Suprapubic skin (tissue), 4 donors: ENCODE results near the gene TCTN2. TPM values are rescaled to one million over a fixed set of nuclear protein-coding genes. Genes with fewer than 3 reads are reported as not detected.

Experiments used
- DNase-seq, 2 donors: peaks; one replicate each; pipeline ENCODE4 v3.0.0-alpha.2; 2019; ENCODE audit warnings: low spot score in 2 of 2
- H3K27ac ChIP-seq: fragments of 200-600 bp; sonication (generic); one replicate; pipeline ENCODE4 v1.5.1; 2019
- H3K27me3 ChIP-seq: fragments of 200-600 bp; sonication (generic); one replicate; pipeline ENCODE4 v1.5.1; 2019
- H3K36me3 ChIP-seq: fragments of 200-600 bp; sonication (generic); one replicate; pipeline ENCODE4 v1.5.1; 2019
- H3K4me1 ChIP-seq: fragments of 200-600 bp; sonication (generic); one replicate; pipeline ENCODE4 v1.5.1; 2019
- H3K4me3 ChIP-seq: fragments of 200-600 bp; sonication (generic); one replicate; pipeline ENCODE4 v1.5.1; 2019; ENCODE audit warnings: mild to moderate bottlenecking
- H3K9me3 ChIP-seq: fragments of 200-600 bp; sonication (generic); one replicate; pipeline ENCODE4 v1.5.1; 2019
- EP300 ChIP-seq: sonication (generic); formaldehyde crosslinking; IDR thresholded peaks from one replicate; pipeline ENCODE4 v1.6.1; 2017; ENCODE audit warnings: antibody characterized with exemption
- POLR2A ChIP-seq, 2 donors: fragments of 450-650 bp; IDR thresholded peaks; one replicate each; pipeline ENCODE4 v1.6.1; 2017; ENCODE audit warnings: antibody characterized with exemption in 2 of 2, mild to moderate bottlenecking in 2 of 2, moderate library complexity in 2 of 2
- POLR2AphosphoS5 ChIP-seq, 3 donors: sonication (generic); formaldehyde crosslinking; IDR thresholded peaks; one replicate each; pipeline ENCODE4 v1.6.1; 2017; ENCODE audit warnings: antibody characterized with exemption in 3 of 3
- WGBS: methylation state at CpG from one replicate; pipeline ENCODE4 v1.1.5; 2018; 5-methylcytosine and 5-hydroxymethylcytosine counted together
- total RNA-seq, 4 donors: library from RNA; depleted of rRNA; stranded (reverse); fragments of >200 nt; gene quantifications; one replicate each; pipeline ENCODE4 v1.1.0, GENCODE V29; 2016
- TF ChIP-seq, protein P1 (sequence below), 2 donors: fragments of 200-600 bp in 1 of 2; fragments of 450-650 bp in 1 of 2; sonication (generic) in 1 of 2; IDR thresholded peaks; one replicate each; pipeline ENCODE4 v1.5.1; 2016 to 2019; ENCODE audit warnings: antibody characterized with exemption in 2 of 2, mild to moderate bottlenecking in 1 of 2, moderate library complexity in 1 of 2

Gene TCTN2
- total RNA-seq, 4 donors from 2014 or later = 10.2 to 31.9 (median 16.0) TPM

DNA sequence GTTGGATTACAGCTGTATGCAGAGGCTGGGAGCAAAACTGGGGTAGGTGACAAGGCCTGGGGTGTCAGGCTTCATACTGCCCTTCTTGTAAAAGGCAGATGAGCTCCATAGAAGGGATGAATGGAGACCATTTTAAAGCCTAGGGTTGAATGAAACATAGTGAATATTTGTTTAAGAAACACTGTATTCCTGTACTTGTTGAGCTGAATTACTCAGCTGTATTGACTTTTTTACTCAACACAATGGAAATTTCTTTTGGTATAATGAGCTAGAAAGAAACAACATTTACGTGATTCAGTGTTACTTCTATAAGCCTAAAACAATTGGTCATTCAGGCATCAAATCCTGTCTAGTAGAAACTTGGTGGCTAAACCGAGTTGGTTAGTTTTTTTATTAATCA lies 55.3 kb downstream of the TCTN2 start:
- Histone ChIP-seq H3K9me3 (no peaks in the 10 kb centered on the region), H3K27ac (no peak overlapping the region), H3K4me1 (no peaks in the 10 kb centered on the region), H3K4me3 (no peak overlapping the region), H3K36me3 (peaks cover 87% of the 10 kb centered on the region), H3K27me3 (no peaks in the 10 kb centered on the region)
- TF ChIP-seq POLR2A (IDR thresholded peaks at IDR 0.05) = no peak
- TF ChIP-seq POLR2AphosphoS5 (IDR thresholded peaks at IDR 0.05) = no peak
- TF ChIP-seq EP300 = no peak
- TF ChIP-seq, protein P1, sequence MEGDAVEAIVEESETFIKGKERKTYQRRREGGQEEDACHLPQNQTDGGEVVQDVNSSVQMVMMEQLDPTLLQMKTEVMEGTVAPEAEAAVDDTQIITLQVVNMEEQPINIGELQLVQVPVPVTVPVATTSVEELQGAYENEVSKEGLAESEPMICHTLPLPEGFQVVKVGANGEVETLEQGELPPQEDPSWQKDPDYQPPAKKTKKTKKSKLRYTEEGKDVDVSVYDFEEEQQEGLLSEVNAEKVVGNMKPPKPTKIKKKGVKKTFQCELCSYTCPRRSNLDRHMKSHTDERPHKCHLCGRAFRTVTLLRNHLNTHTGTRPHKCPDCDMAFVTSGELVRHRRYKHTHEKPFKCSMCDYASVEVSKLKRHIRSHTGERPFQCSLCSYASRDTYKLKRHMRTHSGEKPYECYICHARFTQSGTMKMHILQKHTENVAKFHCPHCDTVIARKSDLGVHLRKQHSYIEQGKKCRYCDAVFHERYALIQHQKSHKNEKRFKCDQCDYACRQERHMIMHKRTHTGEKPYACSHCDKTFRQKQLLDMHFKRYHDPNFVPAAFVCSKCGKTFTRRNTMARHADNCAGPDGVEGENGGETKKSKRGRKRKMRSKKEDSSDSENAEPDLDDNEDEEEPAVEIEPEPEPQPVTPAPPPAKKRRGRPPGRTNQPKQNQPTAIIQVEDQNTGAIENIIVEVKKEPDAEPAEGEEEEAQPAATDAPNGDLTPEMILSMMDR (IDR thresholded peaks at IDR 0.05) = no peak
- WGBS = 80% methylated on average over 2 of the region's 2 CpGs
- no peak for DNase-seq

DNA sequence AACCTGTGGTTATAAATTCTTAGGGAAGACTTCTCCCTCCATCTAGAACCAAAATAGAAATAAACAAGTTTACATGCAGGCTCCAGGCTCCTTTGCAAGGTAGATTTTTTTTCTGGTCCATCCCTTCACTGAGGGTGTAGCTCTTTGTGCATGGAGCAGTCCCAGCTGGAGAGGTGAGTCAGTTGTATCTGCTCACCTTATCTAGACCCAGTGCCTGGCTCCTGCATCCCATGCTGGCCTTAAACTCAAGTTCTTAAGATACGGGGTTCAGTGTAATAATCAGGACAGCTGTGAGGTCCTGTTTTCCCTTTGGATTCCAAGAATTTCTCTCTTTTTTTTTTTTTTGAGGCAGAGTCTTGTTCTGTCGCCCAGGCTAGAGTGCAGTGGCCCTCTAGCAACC lies 56.0 kb downstream of the TCTN2 start:
- no peaks in the 10 kb centered on the region for H3K27me3 ChIP-seq
- peaks cover 85% of the 10 kb centered on the region for H3K36me3 ChIP-seq
- 86% methylated on average over 2 of the region's 2 CpGs for WGBS
- DNase-seq = no peak
- TF ChIP-seq, protein P1 (IDR thresholded peaks at IDR 0.05) = no peak
- TF ChIP-seq POLR2AphosphoS5 (IDR thresholded peaks at IDR 0.05) (no peak), EP300 (no peak), POLR2A (IDR thresholded peaks at IDR 0.05) (no peak)
- H3K4me3 ChIP-seq = no peak overlapping the region
- no peak overlapping the region for H3K27ac ChIP-seq
- H3K9me3 ChIP-seq = no peaks in the 10 kb centered on the region
- H3K4me1 ChIP-seq = no peaks in the 10 kb centered on the region

DNA sequence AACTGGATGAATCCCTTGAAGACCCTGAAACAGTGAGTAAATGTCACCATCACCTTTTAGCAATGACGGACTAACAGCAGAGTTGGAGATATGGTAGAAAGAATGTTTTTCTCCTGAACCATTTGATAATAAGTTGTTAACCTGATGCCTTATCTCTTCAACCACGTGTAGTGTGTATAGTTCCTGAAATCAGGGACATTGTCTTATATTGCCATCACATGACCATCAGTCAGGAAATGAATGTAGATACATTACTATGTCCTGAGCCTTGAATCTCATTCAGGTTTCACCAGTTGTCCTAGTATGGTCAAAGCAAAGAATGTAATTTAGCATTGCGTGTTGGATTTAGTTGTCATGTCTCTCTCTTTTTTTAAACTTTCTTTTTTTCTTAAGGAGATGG lies 57.0 kb downstream of the TCTN2 start:
- 86% methylated on average over 3 of the region's 3 CpGs for WGBS
- peaks cover 85% of the 10 kb centered on the region for H3K36me3 ChIP-seq
- TF ChIP-seq POLR2A (IDR thresholded peaks at IDR 0.05) = no peak
- no peak for TF ChIP-seq EP300
- TF ChIP-seq, protein P1 (IDR thresholded peaks at IDR 0.05) = no peak
- TF ChIP-seq POLR2AphosphoS5 (IDR thresholded peaks at IDR 0.05) = no peak
- no peaks in the 10 kb centered on the region for H3K4me1 ChIP-seq
- H3K4me3 ChIP-seq = no peak overlapping the region
- DNase-seq = no peak
- no peaks in the 10 kb centered on the region for H3K27me3 ChIP-seq
- H3K27ac ChIP-seq = no peak overlapping the region
- no peaks in the 10 kb centered on the region for H3K9me3 ChIP-seq

DNA sequence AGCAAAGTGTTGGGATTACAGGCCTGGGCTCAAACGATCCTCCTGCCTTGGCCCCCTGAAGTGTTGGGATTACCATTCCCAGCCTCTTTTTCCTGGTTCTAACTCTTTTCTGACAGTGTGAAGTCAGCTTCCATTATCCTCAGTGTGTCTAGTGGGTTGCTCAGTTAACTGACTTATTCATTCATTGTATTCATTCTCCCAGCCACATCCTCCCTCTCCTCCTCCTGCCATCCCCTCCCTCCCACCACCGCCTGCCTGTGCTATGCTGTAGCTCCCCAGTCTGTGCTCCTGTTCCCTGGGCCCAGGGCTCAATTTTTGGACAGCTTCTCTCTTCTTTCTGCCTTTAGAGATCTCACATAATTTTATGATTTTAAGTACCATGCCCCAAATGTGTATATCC lies 60.7 kb downstream of the TCTN2 start:
- 97% methylated on average over 2 of the region's 2 CpGs for WGBS
- Histone ChIP-seq H3K9me3 (no peaks in the 10 kb centered on the region), H3K4me1 (no peaks in the 10 kb centered on the region), H3K27ac (no peak overlapping the region), H3K36me3 (peaks cover 87% of the 10 kb centered on the region), H3K4me3 (no peak overlapping the region), H3K27me3 (no peaks in the 10 kb centered on the region)
- TF ChIP-seq, protein P1 (IDR thresholded peaks at IDR 0.05) = no peak
- no peak for TF ChIP-seq POLR2A (IDR thresholded peaks at IDR 0.05)
- TF ChIP-seq EP300 = no peak
- TF ChIP-seq POLR2AphosphoS5 (IDR thresholded peaks at IDR 0.05) = no peak
- DNase-seq = no peak

DNA sequence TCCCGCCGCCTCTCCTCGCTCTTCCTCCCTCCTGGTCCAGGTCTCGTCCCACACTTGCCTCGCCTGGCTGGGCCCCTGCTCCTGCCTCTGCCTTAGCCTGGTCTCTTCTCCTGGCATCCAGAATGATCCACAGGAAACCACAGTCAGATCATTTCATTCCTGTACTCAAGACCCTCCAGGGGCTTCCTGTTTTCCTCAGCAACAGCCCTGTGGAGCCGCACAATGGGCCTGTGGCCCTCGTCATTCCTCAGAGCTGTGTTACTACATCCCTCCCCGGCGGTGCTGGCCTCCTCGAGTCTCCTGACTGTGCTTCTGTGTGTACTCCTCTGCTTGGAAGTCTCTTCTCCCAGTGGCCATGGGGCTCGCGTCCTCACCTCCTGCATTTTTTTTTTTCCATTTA lies 61.3 kb downstream of the TCTN2 start:
- 93% methylated on average over 12 of the region's 12 CpGs for WGBS

More for the DNA sequence above, 61.3 kb downstream of the TCTN2 start:
- no peak overlapping the region for H3K4me3 ChIP-seq
- H3K4me1 ChIP-seq = no peaks in the 10 kb centered on the region
- no peaks in the 10 kb centered on the region for H3K9me3 ChIP-seq
- H3K27me3 ChIP-seq = no peaks in the 10 kb centered on the region
- H3K36me3 ChIP-seq = peaks cover 87% of the 10 kb centered on the region
- TF ChIP-seq POLR2A (IDR thresholded peaks at IDR 0.05) (no peak), EP300 (no peak), POLR2AphosphoS5 (IDR thresholded peaks at IDR 0.05) (no peak)
- TF ChIP-seq, protein P1 (IDR thresholded peaks at IDR 0.05) = no peak
- no peak for DNase-seq
- H3K27ac ChIP-seq = no peak overlapping the region
